IMR-90 (cell line): Measurements from ENCODE around the gene C19orf85. TPM values are rescaled to one million over a fixed set of nuclear protein-coding genes. Genes with fewer than 3 reads are reported as not detected.

Experiments used
- ATAC-seq: fragments of 200-7000 bp; cut with Tn5 transposase; 2 replicates; pipeline ENCODE4 v1.9.1; 2020; ENCODE audit warnings: low read depth, mild to moderate bottlenecking, moderate library complexity
- BruUV-seq: library from RNA; stranded (reverse); fragments of 400-500 nt; replicated peaks from 2 replicates; lab custom pipeline; 2021; lab: Mats Ljungman, UMichigan
- CTCF ChIA-PET: fragments of 300-600 bp; formaldehyde crosslinking; extraction: SDS; loops from one replicate; lab custom pipeline; 2021; ENCODE audit warnings: antibody characterized with exemption; lab: Yijun Ruan, JAX
- POLR2A ChIA-PET: fragments of 300-600 bp; sonication (Branson Sonifier 250); formaldehyde crosslinking; loops from one replicate; lab custom pipeline; 2022; ENCODE audit warnings: antibody characterized with exemption; ENCODE audit not compliant: unreplicated experiment; lab: Charles Lee
- DNase-seq: peaks from one replicate; pipeline ENCODE4 v3.0.0; 2013
- H2AFZ ChIP-seq: replicated peaks from 2 replicates; pipeline ENCODE3; 2013; ENCODE audit warnings: low read length, mild to moderate bottlenecking; ENCODE audit not compliant: poor library complexity
- H2AK5ac ChIP-seq: 2 replicates; pipeline ENCODE4 v1.6.1; 2013; ENCODE audit warnings: low read depth, low read length, inconsistent platforms
- H2AK9ac ChIP-seq: replicated peaks from 2 replicates; pipeline ENCODE3; 2013; ENCODE audit warnings: mild to moderate bottlenecking, low read depth, low read length, moderate library complexity; ENCODE audit not compliant: poor library complexity
- H2BK120ac ChIP-seq: 2 replicates; pipeline ENCODE4 v1.6.1; 2013; ENCODE audit warnings: low read depth, low read length, inconsistent platforms
- H2BK15ac ChIP-seq: 3 replicates; pipeline ENCODE4 v1.6.1; 2013; ENCODE audit warnings: low read depth, low read length, inconsistent platforms
- H2BK20ac ChIP-seq: 2 replicates; pipeline ENCODE4 v1.6.1; 2013; ENCODE audit warnings: low read depth, mild to moderate bottlenecking, inconsistent platforms, low read length, moderate library complexity
- H2BK5ac ChIP-seq: 2 replicates; pipeline ENCODE4 v1.6.1; 2013; ENCODE audit warnings: mild to moderate bottlenecking, low read depth, low read length, inconsistent platforms; ENCODE audit not compliant: poor library complexity, severe bottlenecking
- H3K14ac ChIP-seq: replicated peaks from 2 replicates; pipeline ENCODE4 v1.6.1; 2013; ENCODE audit warnings: low read depth, low read length, inconsistent platforms
- H3K18ac ChIP-seq: 2 replicates; pipeline ENCODE4 v1.6.1; 2013; ENCODE audit warnings: low read depth, low read length, control low read depth
- H3K23ac ChIP-seq: 2 replicates; pipeline ENCODE4 v1.6.1; 2013; ENCODE audit warnings: low read depth, low read length, inconsistent platforms
- H3K27ac ChIP-seq: 2 replicates; pipeline ENCODE4 v1.5.1; 2013; ENCODE audit warnings: mild to moderate bottlenecking, control low read depth, low read length; ENCODE audit not compliant: insufficient read depth
- H3K27me3 ChIP-seq: 2 replicates; pipeline ENCODE4 v1.6.1; 2013; ENCODE audit warnings: low read length; ENCODE audit not compliant: control insufficient read depth, insufficient read depth
- H3K36me3 ChIP-seq: 2 replicates; pipeline ENCODE4 v1.6.1; 2013; ENCODE audit warnings: low read length, mixed read lengths; ENCODE audit not compliant: control insufficient read depth, insufficient read depth
- H3K4ac ChIP-seq: 2 replicates; pipeline ENCODE4 v1.6.1; 2013; ENCODE audit warnings: low read depth, low read length, inconsistent platforms
- H3K4me1 ChIP-seq: 2 replicates; pipeline ENCODE4 v1.6.1; 2013; ENCODE audit warnings: low read length, mixed read lengths; ENCODE audit not compliant: control insufficient read depth, insufficient read depth
- H3K4me2 ChIP-seq: 2 replicates; pipeline ENCODE4 v1.6.1; 2013; ENCODE audit warnings: low read depth, mild to moderate bottlenecking, control low read depth, low read length, moderate library complexity
- H3K4me3 ChIP-seq: 2 replicates; pipeline ENCODE4 v1.5.1; 2013; ENCODE audit warnings: low read depth, mild to moderate bottlenecking, control low read depth, low read length, moderate library complexity; ENCODE audit not compliant: insufficient read depth
- H3K56ac ChIP-seq: 2 replicates; pipeline ENCODE4 v1.6.1; 2013; ENCODE audit warnings: low read length, inconsistent platforms; ENCODE audit not compliant: insufficient read depth; ENCODE audit errors: extremely low read depth
- H3K79me1 ChIP-seq, 2 experiments: 2 replicates each; pipeline ENCODE4 v1.6.1; 2013; ENCODE audit warnings: low read length in 2 of 2, inconsistent platforms in 1 of 2, low read depth in 1 of 2
- H3K9ac ChIP-seq: 2 replicates; pipeline ENCODE4 v1.6.1; 2013; ENCODE audit warnings: low read depth, low read length, control low read depth
- H3K9me1 ChIP-seq: 2 replicates; pipeline ENCODE4 v1.6.1; 2013; ENCODE audit warnings: low read length, inconsistent platforms; ENCODE audit not compliant: insufficient read depth
- H3K9me3 ChIP-seq: 2 replicates; pipeline ENCODE4 v1.6.1; 2013; ENCODE audit warnings: low read length; ENCODE audit not compliant: control insufficient read depth, insufficient read depth
- H4K20me1 ChIP-seq: 2 replicates; pipeline ENCODE4 v1.6.1; 2013; ENCODE audit warnings: low read length, inconsistent platforms; ENCODE audit not compliant: insufficient read depth
- H4K5ac ChIP-seq: 2 replicates; pipeline ENCODE4 v1.6.1; 2013; ENCODE audit warnings: mild to moderate bottlenecking, low read depth, low read length, control low read depth
- H4K8ac ChIP-seq, 2 experiments: 2 replicates each; pipeline ENCODE4 v1.6.1; 2013; ENCODE audit warnings: low read depth in 2 of 2, low read length in 2 of 2, control low read depth in 1 of 2, inconsistent platforms in 1 of 2
- H4K91ac ChIP-seq: 2 replicates; pipeline ENCODE4 v1.6.1; 2013; ENCODE audit warnings: low read depth, low read length, inconsistent platforms; ENCODE audit not compliant: insufficient read depth
- MAZ ChIP-seq: IDR thresholded peaks from 2 replicates; pipeline ENCODE4 v1.6.1; 2012; ENCODE audit warnings: low read depth, mild to moderate bottlenecking, low read length, improper control_type of control experiment, moderate library complexity, borderline replicate concordance
- RFX5 ChIP-seq: IDR thresholded peaks from 2 replicates; pipeline ENCODE4 v1.8.0; 2012; ENCODE audit warnings: low read depth, mild to moderate bottlenecking, low read length, moderate library complexity
- WGBS, 2 experiments: methylation state at CpG; one replicate each; pipeline versions ENCODE4 v1.1.5 to v1.1.7; 2013; ENCODE audit warnings: missing lambda C conversion rate in 2 of 2; ENCODE audit not compliant: insufficient read length in 1 of 2; ENCODE audit errors: extremely low coverage in 2 of 2; 5-methylcytosine and 5-hydroxymethylcytosine counted together
- dilution Hi-C: fragments of 300-500 bp; cut with HindIII; formaldehyde crosslinking; loops from one replicate; pipeline ENCODE4 v1.14.3; 2018; ENCODE audit warnings: low sequenced_read_pairs; ENCODE audit not compliant: unreplicated experiment
- in situ Hi-C: fragments of 300-500 bp; cut with MboI; formaldehyde crosslinking; loops from 3 replicates; pipeline ENCODE4 v1.14.3; 2019; ENCODE audit warnings: low sequenced_read_pairs, inconsistent platforms, mixed read lengths
- intact Hi-C: fragments of 100-400 bp; cut with micrococcal nuclease; formaldehyde crosslinking; loops from 2 replicates; pipeline ENCODE4 v1.10.0; 2022
- polyA plus RNA-seq, 3 experiments: library from polyadenylated mRNA; depleted of rRNA; stranded (reverse); fragments of >200 nt; gene quantifications; 2 replicates each; pipeline ENCODE4 v1.2.3, GENCODE V29; 2012; ENCODE audit warnings: low replicate concordance in 1 of 3
- total RNA-seq: library from RNA; depleted of rRNA; stranded (reverse); fragments of >200 nt; gene quantifications from 2 replicates; pipeline ENCODE4 v1.2.3, GENCODE V29; 2012

C19orf85 gene
- total and polyA plus RNA-seq, 2 of the 4 experiments (the other 2 are of a cell fraction): not detected

DNA sequence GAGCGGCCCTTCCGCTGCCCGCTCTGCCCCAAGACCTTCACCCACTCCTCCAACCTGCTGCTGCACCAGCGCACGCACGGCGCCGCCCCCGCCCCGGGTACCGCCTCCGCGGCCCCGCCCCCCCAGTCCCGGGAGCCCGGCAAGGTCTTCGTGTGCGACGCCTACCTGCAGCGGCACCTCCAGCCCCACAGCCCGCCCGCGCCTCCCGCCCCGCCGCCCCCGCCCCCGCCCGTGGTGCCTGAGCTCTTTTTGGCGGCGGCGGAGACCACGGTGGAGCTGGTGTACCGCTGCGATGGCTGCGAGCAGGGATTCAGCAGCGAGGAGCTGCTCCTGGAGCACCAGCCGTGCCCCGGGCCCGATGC, 17.2 kb upstream of the C19orf85 start:
- Histone ChIP-seq H3K27me3 (no peaks in the 10 kb centered on the region), H3K56ac (no peak overlapping the region), H3K4ac (no peak overlapping the region), H3K36me3 (peaks cover 12% of the 10 kb centered on the region; the same call in 1 of the 2 replicates), H2BK120ac (no peak overlapping the region), H3K9me1 (peaks cover 14% of the 10 kb centered on the region), H3K27ac (no peak overlapping the region), H3K79me1 (peaks cover 19 to 59% of the 10 kb centered on the region in 2 experiments), H4K91ac (no peak overlapping the region), H2BK5ac (no peak overlapping the region), H2BK15ac (no peak overlapping the region), H3K23ac (no peak overlapping the region), H3K18ac (no peak overlapping the region), H4K20me1 (no peaks in the 10 kb centered on the region; the same call in 1 of the 2 replicates), H3K14ac (no peak overlapping the region), H3K4me1 (peaks cover 17% of the 10 kb centered on the region), H3K9me3 (no peaks in the 10 kb centered on the region), H4K5ac (no peak overlapping the region), H3K4me3 (no peak overlapping the region), H3K4me2 (no peak overlapping the region), H2BK20ac (no peak overlapping the region), H2AK9ac (no peak overlapping the region), H4K8ac (no peak overlapping the region), H3K9ac (no peak overlapping the region), H2AFZ (no peak overlapping the region), H2AK5ac (no peak overlapping the region)
- no TSS peak for BruUV-seq
- 69% methylated on average over 8 of the region's 40 CpGs; no CpG with 5 or more reads in 1 of the 2 experiments for WGBS, 2 experiments
- intact Hi-C loops: no loop called here
- TF ChIP-seq MAZ: no peak
- no peak for TF ChIP-seq RFX5
- ChIA-PET CTCF (no interaction called here), POLR2A (no interaction called here)
- DNase-seq (no peak), ATAC-seq (no peak)
- in situ Hi-C loops: loop anchor here (25.0 kb wide), 1 partner anchor 1019 kb away; the partner anchor contains the start of genes CDC42EP5 and LENG9
- dilution Hi-C loops: no loop called here
